Right cardiac atrium (tissue), 5 donors: ENCODE measurements around the gene GRB14. TPM values are rescaled to one million over a fixed set of nuclear protein-coding genes. Genes with fewer than 3 reads are reported as not detected.
A peak's percentile ranks its signal among the peaks of the same experiment; 100 is the strongest.

Source experiments
- ATAC-seq, 2 donors: fragments of 200-7000 bp; cut with Tn5 transposase; one replicate each; pipeline versions ENCODE4 v1.8.0 to v1.9.1; 2020; ENCODE audit warnings: moderate library complexity in 2 of 2, mild to moderate bottlenecking in 1 of 2
- DNase-seq, 3 donors: peaks; one replicate each; pipeline ENCODE4 v3.0.0-alpha.2; 2020
- H3K27ac ChIP-seq: one replicate; pipeline ENCODE4 v1.5.1; 2013; ENCODE audit warnings: mild to moderate bottlenecking, low read length, control low read depth, moderate library complexity
- H3K27me3 ChIP-seq: one replicate; pipeline ENCODE4 v1.6.1; 2013; ENCODE audit not compliant: control insufficient read depth, insufficient read depth
- H3K4me1 ChIP-seq: one replicate; pipeline ENCODE4 v1.6.1; 2013; ENCODE audit warnings: low read length; ENCODE audit not compliant: control insufficient read depth, insufficient read depth
- H3K4me3 ChIP-seq: one replicate; pipeline ENCODE4 v1.5.1; 2013; ENCODE audit warnings: low read length, control low read depth
- H3K9me3 ChIP-seq: one replicate; pipeline ENCODE4 v1.6.1; 2013; ENCODE audit warnings: low read length; ENCODE audit not compliant: control insufficient read depth
- WGBS: extraction: QIAGEN DNeasy Blood & Tissue Kit; methylation state at CpG from one replicate; pipeline ENCODE4 v1.1.7; 2013; 5-methylcytosine and 5-hydroxymethylcytosine counted together
- intact Hi-C, 4 donors: fragments of 100-400 bp; cut with DNase I; formaldehyde crosslinking; loops; one replicate each; pipeline versions ENCODE4 v1.11.0 to v1.14.0; 2022 to 2023
- long read RNA-seq, 4 donors: library from polyadenylated mRNA; unstranded; transcript quantifications; one replicate each; pipeline ENCODE4 v2.0.0, GENCODE V29; 2020 to 2021
- polyA plus RNA-seq: library from polyadenylated mRNA; stranded (reverse); fragments of 200-250 nt; gene quantifications from one replicate; pipeline ENCODE4 v1.2.3, GENCODE V29; 2013
- total RNA-seq, 4 donors: library from RNA; stranded (reverse); fragmentation: NEBNext Ultra II Directional; extraction: Animal tissue kit (Norgen Biotek cat#: 25700); gene quantifications; one replicate each; pipeline ENCODE4 v1.2.1, GENCODE V29; 2021
- donor health status: healthy with polysubstance abuse.
- donor health status: DM: no; HTN: yes; CAD: no.
- donor health status: DM: no; HTN: no; CAD: no.
- donor health status: DM: no; HTN: yes; CAD: no; lungs with severe emphysema.
- donor health status: DM: yes; HTN: yes; CAD: no.

The GRB14 gene
- total RNA-seq = 10 to 100 TPM; 11.4 to 19.5 (median 14.9) TPM
- 20.0 TPM for polyA plus RNA-seq
- long read RNA-seq, donor 1, transcript GRB14-201 (14 exons, 2,382 nt) = major isoform, 46 of 57 reads
- long read RNA-seq, donor 1, partial matches to known transcripts = 5 of 57 reads
- long read RNA-seq, donor 1, other reads (novel, unspliced or antisense) = 6 of 57 reads
- long read RNA-seq, donor 2, transcript GRB14-201 (14 exons, 2,382 nt) = major isoform, 18 of 20 reads
- long read RNA-seq, donor 2, partial matches to known transcripts = 0 of 20 reads
- long read RNA-seq, donor 2, other reads (novel, unspliced or antisense) = 1 of 20 reads
- long read RNA-seq, donor 3, transcript GRB14-205 (14 exons, 1,983 nt) = minor isoform, 5 of 112 reads
- long read RNA-seq, donor 3, transcript GRB14-201 (14 exons, 2,382 nt) = major isoform, 76 of 112 reads
- long read RNA-seq, donor 3, partial matches to known transcripts = 10 of 112 reads
- long read RNA-seq, donor 3, other reads (novel, unspliced or antisense) = 21 of 112 reads
- long read RNA-seq, donor 4, transcript GRB14-201 (14 exons, 2,382 nt) = major isoform, 28 of 33 reads
- long read RNA-seq, donor 4, partial matches to known transcripts = 0 of 33 reads
- long read RNA-seq, donor 4, other reads (novel, unspliced or antisense) = 4 of 33 reads

GRCh38 chr2:164620873-164621763, at the start of gene GRB14:
GRB14 (minus strand) TSS chr2:164621482; CDS start chr2:164621309, 173 bp downstream.
- WGBS = 1% methylated on average over 96 of the region's 96 CpGs
- Histone ChIP-seq H3K4me1 (no peaks in the 10 kb centered on the region), H3K4me3 (peak within 1 kb of the TSS; percentile 55), H3K27ac (peak within 1 kb of the TSS; percentile 9), H3K9me3 (no peaks in the 10 kb centered on the region), H3K27me3 (no peaks in the 10 kb centered on the region)
- peak; percentile 86 to 93 for ATAC-seq
- intact Hi-C loops = no loop called here
- peak; percentile 36 to 74 (median 72) for DNase-seq

DNA sequence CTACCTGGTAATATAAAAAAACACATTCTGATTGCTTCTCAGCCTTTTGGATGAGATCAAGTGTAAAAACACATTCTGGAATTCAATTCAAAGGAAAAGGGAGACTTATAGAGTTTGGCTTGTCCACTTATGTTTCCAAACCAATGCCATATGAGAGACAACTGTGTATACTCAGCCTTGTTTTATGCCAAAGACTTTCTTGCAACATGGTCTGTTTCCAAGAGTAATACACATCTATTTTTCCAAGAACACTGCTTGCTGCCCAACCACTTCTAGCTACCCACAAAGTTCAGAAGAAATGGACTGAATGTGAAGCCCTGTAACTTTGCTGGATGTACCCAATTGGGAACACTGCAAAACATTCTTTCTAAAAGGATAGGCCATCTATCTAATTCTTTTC, 48.0 kb upstream of the GRB14 start:
- Histone ChIP-seq H3K9me3 (no peaks in the 10 kb centered on the region), H3K4me3 (no peak overlapping the region), H3K27me3 (no peaks in the 10 kb centered on the region), H3K27ac (no peak overlapping the region), H3K4me1 (no peaks in the 10 kb centered on the region)
- no peak for DNase-seq
- ATAC-seq = no peak
- intact Hi-C loops = no loop called here

DNA sequence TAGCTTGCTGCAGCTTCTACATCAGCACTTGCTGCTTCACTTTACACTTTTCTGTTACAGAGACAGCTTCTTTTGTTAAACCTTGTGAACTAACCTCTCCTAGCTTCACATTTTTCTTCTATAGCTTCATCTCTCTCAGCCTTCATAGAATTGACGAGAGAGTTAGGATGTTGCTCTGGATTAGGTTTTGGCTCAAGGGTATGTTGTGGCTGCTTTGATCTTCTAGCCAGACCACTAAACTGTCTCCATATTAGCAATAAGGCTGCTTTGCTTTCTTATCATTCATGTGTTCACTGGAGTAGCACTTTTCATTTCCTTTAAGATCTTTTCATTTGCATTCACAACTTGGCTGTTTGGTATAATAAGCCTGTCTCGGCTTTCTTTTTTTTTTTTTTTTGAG, 46.3 kb upstream of the GRB14 start:
- Histone ChIP-seq H3K27ac (no peak overlapping the region), H3K4me3 (no peak overlapping the region), H3K27me3 (no peaks in the 10 kb centered on the region), H3K4me1 (no peaks in the 10 kb centered on the region), H3K9me3 (no peaks in the 10 kb centered on the region)
- 88% methylated on average over 2 of the region's 2 CpGs for WGBS
- intact Hi-C loops = no loop called here
- DNase-seq (no peak), ATAC-seq (no peak)

- Histone ChIP-seq H3K4me1 (no peaks in the 10 kb centered on the region), H3K4me3 (no peak overlapping the region), H3K9me3 (no peaks in the 10 kb centered on the region), H3K27me3 (no peaks in the 10 kb centered on the region), H3K27ac (no peak overlapping the region)
- no peak for DNase-seq
- ATAC-seq = no peak
- intact Hi-C loops = no loop called here
These were observed 42.8 kb upstream of the GRB14 start for GRCh38 chr2:164664070-164664469.

DNA sequence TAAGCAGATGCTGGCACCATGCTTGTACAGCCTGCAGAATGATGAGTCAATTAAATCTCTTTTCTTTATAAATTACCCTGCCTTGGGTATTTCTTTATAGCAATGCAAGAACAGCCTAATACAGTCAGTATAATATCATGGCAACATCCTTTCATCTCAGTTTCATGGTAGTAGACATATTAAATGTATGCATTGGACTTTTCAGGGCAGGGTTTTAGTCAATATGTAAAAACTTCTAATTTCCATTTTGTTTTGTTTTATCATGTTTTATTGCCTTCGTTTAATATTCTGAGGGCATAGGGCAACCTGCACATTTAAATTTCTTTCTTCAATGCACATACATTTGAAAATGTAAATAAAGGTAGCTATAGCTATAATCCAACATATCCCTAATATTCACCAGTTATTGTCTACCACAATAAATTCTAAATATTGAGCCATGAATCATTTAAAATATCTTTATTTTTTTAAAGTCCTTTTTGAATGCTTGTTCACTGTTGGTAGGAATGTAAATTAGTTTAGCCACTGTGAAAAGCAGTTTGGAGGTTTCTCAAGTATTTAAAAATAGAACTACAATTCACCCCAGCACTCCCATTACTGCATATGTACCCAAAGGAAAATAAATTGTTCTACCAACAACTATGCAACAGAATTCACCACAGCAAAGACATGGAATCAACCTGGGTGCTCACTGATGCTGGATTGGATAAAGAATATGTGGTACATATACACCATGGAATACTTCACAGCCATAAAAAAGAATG, 41.8 kb upstream of the GRB14 start:
- ATAC-seq = no peak
- WGBS = 90% methylated on average over 1 of the region's 1 CpG

GRCh38 chr2:164662066-164662465, 40.8 kb upstream of the GRB14 start:
- WGBS = 45% methylated on average over 1 of the region's 1 CpG
- DNase-seq (no peak), ATAC-seq (peak; percentile 51 to 74)
- Histone ChIP-seq H3K27me3 (no peaks in the 10 kb centered on the region), H3K27ac (no peak overlapping the region), H3K4me1 (no peaks in the 10 kb centered on the region), H3K9me3 (no peaks in the 10 kb centered on the region), H3K4me3 (no peak overlapping the region)
- intact Hi-C loops = no loop called here

More for the DNA sequence above, 41.8 kb upstream of the GRB14 start:
- no peak overlapping the region for H3K4me3 ChIP-seq
- no peak for DNase-seq
- H3K9me3 ChIP-seq = no peaks in the 10 kb centered on the region
- no peaks in the 10 kb centered on the region for H3K27me3 ChIP-seq
- intact Hi-C loops = no loop called here
- H3K27ac ChIP-seq = no peak overlapping the region
- no peaks in the 10 kb centered on the region for H3K4me1 ChIP-seq

- H3K27me3 ChIP-seq = no peaks in the 10 kb centered on the region
- ATAC-seq (no peak), DNase-seq (no peak)
- no peak overlapping the region for H3K4me3 ChIP-seq
- H3K4me1 ChIP-seq = no peaks in the 10 kb centered on the region
- H3K9me3 ChIP-seq = no peaks in the 10 kb centered on the region
- intact Hi-C loops = no loop called here
- H3K27ac ChIP-seq = no peak overlapping the region
These were observed 40.1 kb upstream of the GRB14 start for GRCh38 chr2:164661349-164661748.

DNA sequence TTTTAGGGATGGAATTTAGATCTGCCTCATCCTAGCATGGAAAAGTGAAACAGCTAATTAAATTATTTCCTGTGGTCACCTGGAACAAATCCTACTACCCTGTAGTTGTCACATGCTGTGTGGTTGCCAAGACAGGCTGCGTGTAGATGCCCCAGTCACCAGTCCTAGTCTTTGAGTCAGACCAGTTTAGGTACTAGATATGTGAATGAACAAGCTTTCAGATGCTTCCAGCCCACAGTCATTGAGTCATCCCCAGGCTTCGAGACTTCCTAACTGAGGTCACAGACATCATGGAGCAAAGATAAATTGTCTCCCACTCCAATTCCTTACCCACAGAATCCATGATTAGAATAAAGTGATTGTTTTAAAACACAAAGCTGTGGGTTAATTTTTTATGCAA, 35.8 kb upstream of the GRB14 start:
- Histone ChIP-seq H3K9me3 (no peaks in the 10 kb centered on the region), H3K27ac (no peak overlapping the region), H3K4me3 (no peak overlapping the region), H3K27me3 (no peaks in the 10 kb centered on the region), H3K4me1 (no peaks in the 10 kb centered on the region)
- ATAC-seq = no peak
- WGBS = 84% methylated on average over 2 of the region's 2 CpGs
- intact Hi-C loops = no loop called here
- no peak for DNase-seq

- no peaks in the 10 kb centered on the region for H3K9me3 ChIP-seq
- no peaks in the 10 kb centered on the region for H3K4me1 ChIP-seq
- no peak overlapping the region for H3K4me3 ChIP-seq
- H3K27ac ChIP-seq = no peak overlapping the region
- H3K27me3 ChIP-seq = no peaks in the 10 kb centered on the region
- WGBS = 90% methylated on average over 2 of the region's 2 CpGs
- DNase-seq (no peak), ATAC-seq (no peak)
- intact Hi-C loops = no loop called here
These were observed 34.5 kb upstream of the GRB14 start for GRCh38 chr2:164655750-164656149.

DNA sequence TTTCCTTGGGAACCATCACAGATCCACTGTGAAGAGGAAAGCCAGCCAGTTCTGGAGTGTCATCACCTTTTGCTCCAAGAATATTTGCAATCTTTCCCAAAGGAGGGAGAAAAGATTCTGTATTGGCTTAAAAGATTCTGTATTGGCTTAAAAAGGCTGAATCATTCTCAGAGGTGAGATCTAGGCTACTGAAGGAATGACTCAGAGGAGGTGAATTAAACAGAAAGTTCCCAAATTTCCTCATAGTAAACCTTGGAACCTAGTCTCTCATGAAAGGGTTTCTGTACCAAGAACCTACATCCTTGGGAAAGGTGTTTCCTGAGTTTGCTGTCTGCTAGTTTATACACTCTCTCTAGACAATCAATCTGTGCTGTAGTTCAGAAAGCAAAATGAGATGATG, 34.1 kb upstream of the GRB14 start:
- intact Hi-C loops = no loop called here
- Histone ChIP-seq H3K4me3 (no peak overlapping the region), H3K4me1 (no peaks in the 10 kb centered on the region), H3K9me3 (no peaks in the 10 kb centered on the region), H3K27ac (no peak overlapping the region), H3K27me3 (no peaks in the 10 kb centered on the region)
- DNase-seq (no peak), ATAC-seq (no peak)
